Measurements from ENCODE around the gene MARK3.
"Not testable (repeated sequence)": the region's sequence is repeated elsewhere in the genome, so short reads cannot be mapped to it uniquely, and the experiment has no call there.

MARK3 gene

GRCh38 chr14:103385152-103385928 is at the start of gene MARK3:
Gene MARK3 (plus strand): TSS chr14:103385415. CDS start chr14:103386030, 615 bp downstream.
- peak; percentile 95 for DNase-seq

- no peak for DNase-seq
These were observed 49.0 kb upstream of the MARK3 start for GRCh38 chr14:103336191-103336590.

GRCh38 chr14:103337794-103338193 is 47.4 kb upstream of the MARK3 start:
- DNase-seq: no peak

- no peak for DNase-seq
These were observed 45.7 kb upstream of the MARK3 start for GRCh38 chr14:103339561-103339960.

- DNase-seq: no peak
These were observed 44.6 kb upstream of the MARK3 start for GRCh38 chr14:103340480-103341212.

GRCh38 chr14:103341250-103342129 is 43.7 kb upstream of the MARK3 start:
- DNase-seq: no peak

GRCh38 chr14:103343164-103343879 is 41.9 kb upstream of the MARK3 start:
- DNase-seq: no peak

- DNase-seq: no peak
These were observed 41.1 kb upstream of the MARK3 start for GRCh38 chr14:103343905-103344797.

- DNase-seq: no peak
These were observed 38.9 kb upstream of the MARK3 start for GRCh38 chr14:103346286-103346685.

GRCh38 chr14:103347091-103347815 is 38.0 kb upstream of the MARK3 start:
- DNase-seq: no peak

GRCh38 chr14:103348154-103348553 is 37.1 kb upstream of the MARK3 start:
- DNase-seq: no peak

GRCh38 chr14:103349982-103350381 is 35.2 kb upstream of the MARK3 start:
- no peak for DNase-seq

GRCh38 chr14:103353362-103353761 is 31.9 kb upstream of the MARK3 start:
- DNase-seq: no peak

GRCh38 chr14:103354141-103354540 is 31.1 kb upstream of the MARK3 start:
- no peak for DNase-seq

GRCh38 chr14:103356024-103356682 is 29.1 kb upstream of the MARK3 start:
- DNase-seq: no peak

GRCh38 chr14:103357552-103357951 is 27.7 kb upstream of the MARK3 start:
- not testable (repeated sequence) for DNase-seq

- DNase-seq: no peak
These were observed 24.7 kb upstream of the MARK3 start for GRCh38 chr14:103360548-103360947.

GRCh38 chr14:103361867-103362266 is 23.3 kb upstream of the MARK3 start:
- DNase-seq: no peak

- DNase-seq: no peak
These were observed 22.4 kb upstream of the MARK3 start for GRCh38 chr14:103362780-103363179.

GRCh38 chr14:103366741-103367140 is 18.5 kb upstream of the MARK3 start:
- DNase-seq: no peak
